ENCODE data around the gene PTPRE.

The PTPRE gene

GRCh38 chr10:128026615-128027300 lies 119.9 kb downstream of the PTPRE start:
- H2AFZ ChIP-seq (ENCODE audit: low read depth) = peak overlapping the region; percentile 10; the same call in 1 of the 2 replicates
- H3K9ac ChIP-seq = no peak overlapping the region
- peaks cover 28% of the 10 kb centered on the region for H3K4me1 ChIP-seq (ENCODE audit: low read depth, poor library complexity, severe bottlenecking)
- no peaks in the 10 kb centered on the region for H3K79me2 ChIP-seq (ENCODE audit: insufficient read depth, low read depth)
- H3K27me3 ChIP-seq (ENCODE audit: insufficient read depth, low read depth) = no peaks in the 10 kb centered on the region
- H3K4me3 ChIP-seq (IDR thresholded peaks at IDR 0.05; ENCODE audit: insufficient read depth, low read depth, low read length) = no peak overlapping the region
- H3K27ac ChIP-seq = peak overlapping the region; percentile 59
- H3K4me2 ChIP-seq = peak overlapping the region; percentile 27
- no peaks in the 10 kb centered on the region for H4K20me1 ChIP-seq (ENCODE audit: insufficient read depth)
- no peaks in the 10 kb centered on the region for H3K36me3 ChIP-seq (ENCODE audit: insufficient read depth)
- no peak for TF ChIP-seq CTCF (conservative IDR thresholded peaks at IDR 0.05; ENCODE audit: low read depth, low read length)

- no peak for TF ChIP-seq CTCF (conservative IDR thresholded peaks at IDR 0.05; ENCODE audit: low read depth, low read length)
- no peaks in the 10 kb centered on the region for H3K36me3 ChIP-seq (ENCODE audit: insufficient read depth)
- peak overlapping the region; percentile 10; the same call in 1 of the 2 replicates for H2AFZ ChIP-seq (ENCODE audit: low read depth)
- peak overlapping the region; percentile 59 for H3K27ac ChIP-seq
- no peak overlapping the region for H3K9ac ChIP-seq
- no peaks in the 10 kb centered on the region for H3K79me2 ChIP-seq (ENCODE audit: insufficient read depth, low read depth)
- peaks cover 28% of the 10 kb centered on the region for H3K4me1 ChIP-seq (ENCODE audit: low read depth, poor library complexity, severe bottlenecking)
- no peaks in the 10 kb centered on the region for H4K20me1 ChIP-seq (ENCODE audit: insufficient read depth)
- H3K4me3 ChIP-seq (IDR thresholded peaks at IDR 0.05; ENCODE audit: insufficient read depth, low read depth, low read length) = no peak overlapping the region
- H3K4me2 ChIP-seq = peak overlapping the region; percentile 27
- H3K27me3 ChIP-seq (ENCODE audit: insufficient read depth, low read depth) = no peaks in the 10 kb centered on the region
Measured at GRCh38 chr10:128027306-128027705, 120.4 kb downstream of the PTPRE start.

- Histone ChIP-seq H3K4me1 (ENCODE audit: low read depth, poor library complexity, severe bottlenecking) (peaks cover 28% of the 10 kb centered on the region), H3K36me3 (ENCODE audit: insufficient read depth) (no peaks in the 10 kb centered on the region), H3K79me2 (ENCODE audit: insufficient read depth, low read depth) (no peaks in the 10 kb centered on the region), H2AFZ (ENCODE audit: low read depth) (no peak overlapping the region), H4K20me1 (ENCODE audit: insufficient read depth) (no peaks in the 10 kb centered on the region), H3K4me3 (IDR thresholded peaks at IDR 0.05; ENCODE audit: insufficient read depth, low read depth, low read length) (no peak overlapping the region), H3K9ac (no peak overlapping the region), H3K4me2 (no peak overlapping the region), H3K27ac (no peak overlapping the region), H3K27me3 (ENCODE audit: insufficient read depth, low read depth) (no peaks in the 10 kb centered on the region)
- no peak for TF ChIP-seq CTCF (conservative IDR thresholded peaks at IDR 0.05; ENCODE audit: low read depth, low read length)
Measured at GRCh38 chr10:128027822-128028507, 121.1 kb downstream of the PTPRE start.

GRCh38 chr10:128028508-128029289 lies 121.8 kb downstream of the PTPRE start:
- H3K27ac ChIP-seq = no peak overlapping the region
- TF ChIP-seq CTCF (conservative IDR thresholded peaks at IDR 0.05; ENCODE audit: low read depth, low read length) = no peak

More at GRCh38 chr10:128028508-128029289, 121.8 kb downstream of the PTPRE start:
- Histone ChIP-seq H3K79me2 (ENCODE audit: insufficient read depth, low read depth) (no peaks in the 10 kb centered on the region), H3K4me3 (IDR thresholded peaks at IDR 0.05; ENCODE audit: insufficient read depth, low read depth, low read length) (no peak overlapping the region), H3K4me2 (no peak overlapping the region), H3K36me3 (ENCODE audit: insufficient read depth) (no peaks in the 10 kb centered on the region), H3K4me1 (ENCODE audit: low read depth, poor library complexity, severe bottlenecking) (peaks cover 28% of the 10 kb centered on the region), H4K20me1 (ENCODE audit: insufficient read depth) (no peaks in the 10 kb centered on the region), H2AFZ (ENCODE audit: low read depth) (no peak overlapping the region), H3K9ac (no peak overlapping the region), H3K27me3 (ENCODE audit: insufficient read depth, low read depth) (no peaks in the 10 kb centered on the region)

All from KMS-11 (cell line).